ENCODE data around the gene ID2. TPM values are rescaled to one million over a fixed set of nuclear protein-coding genes. Genes with fewer than 3 reads are reported as not detected.

The ID2 gene
- total and polyA plus RNA-seq, 10 of the 15 experiments (the other 5 are each of a cell fraction or from before 2014, with no cell fraction given): 39.0 to 613 (median 73.6) TPM

GRCh38 chr2:8636721-8637636, 44.9 kb upstream of the ID2 start:
- Histone ChIP-seq H3K27me3 (replicated peaks in 1 of 2; ENCODE audit: control insufficient read depth in 2 of 2, insufficient read depth in 2 of 2, low read length in 1 of 2) (no peaks in the 10 kb centered on the region; a peak in 1 of 4 replicates), H3K27ac (ENCODE audit: control insufficient read depth, insufficient read depth) (no peak overlapping the region), H2AFZ (ENCODE audit: control insufficient read depth, low read depth, low read length) (no peak overlapping the region), H3K9ac (ENCODE audit: control insufficient read depth, insufficient read depth, low read length) (no peak overlapping the region), H3K36me3 (ENCODE audit: control insufficient read depth in 2 of 2, insufficient read depth in 2 of 2, low read length in 1 of 2) (no peaks in the 10 kb centered on the region), H3K4me3 (no peak overlapping the region), H3K79me2 (ENCODE audit: control insufficient read depth, insufficient read depth, low read length) (no peaks in the 10 kb centered on the region), H3K4me2 (ENCODE audit: control insufficient read depth, insufficient read depth) (no peak overlapping the region), H4K20me1 (ENCODE audit: control insufficient read depth, insufficient read depth) (no peaks in the 10 kb centered on the region), H3K4me1 (ENCODE audit: control insufficient read depth, insufficient read depth, low read length) (no peaks in the 10 kb centered on the region), H3K9me3 (replicated peaks; ENCODE audit: control insufficient read depth, insufficient read depth, low read length) (no peaks in the 10 kb centered on the region)
- 39% methylated on average over 16 of the region's 16 CpGs for WGBS (ENCODE audit: insufficient coverage, insufficient replicate concordance, low lambda C conversion rate, missing lambda C conversion rate)
- DNase-seq (ENCODE audit: low read depth, low spot score) (no peak), ATAC-seq (no peak), FAIRE-seq (no peak)
- no TSS peak for BruUV-seq (replicated peaks)
- in situ Hi-C loops (cut with MboI) (no loop called here), intact Hi-C loops (cut with micrococcal nuclease; ENCODE audit: unreplicated experiment) (no loop called here)
- RAD21 ChIA-PET (ENCODE audit: unreplicated experiment): no interaction called here
- POLR2A ChIA-PET: no interaction called here
- no peak for TF ChIP-seq KDM1A (IDR thresholded peaks at IDR 0.05; ENCODE audit: borderline replicate concordance)
- no peak for TF ChIP-seq RUNX3 (IDR thresholded peaks at IDR 0.05; ENCODE audit: low read length)
- no peak for TF ChIP-seq ZNF687 (IDR thresholded peaks at IDR 0.05)
- TF ChIP-seq MYC (IDR thresholded peaks at IDR 0.05; ENCODE audit: insufficient read depth, insufficient read length, insufficient replicate concordance, low read length, severe bottlenecking): no peak
- no peak for TF ChIP-seq POLR2A (IDR thresholded peaks at IDR 0.05; ENCODE audit: low read depth, low read length)
- no peak for TF ChIP-seq BMI1 (IDR thresholded peaks at IDR 0.05; ENCODE audit: borderline replicate concordance)
- TF ChIP-seq REST (IDR thresholded peaks at IDR 0.05; ENCODE audit: low read depth, low read length): no peak
- TF ChIP-seq IRF5 (IDR thresholded peaks at IDR 0.05; ENCODE audit: borderline replicate concordance): no peak
- SMC1A ChIA-PET (ENCODE audit: uncharacterized antibody, unreplicated experiment): interaction anchor here (1.1 kb wide), 1 partner anchor 51 kb away, joined by 3 read pairs; no protein-coding TSS in a partner anchor
- CTCF ChIA-PET: interaction anchor here (1.7 kb wide), 1 partner anchor 15 kb away, joined by 3 read pairs; no protein-coding TSS in a partner anchor

Data from GM12878 (cell line).